ENCODE results near the gene TOX2.

- TF ChIP-seq CTCF (conservative IDR thresholded peaks at IDR 0.05 in 1 of 2, IDR thresholded peaks at IDR 0.05 in 1 of 2; ENCODE audit: extremely low read depth in 1 of 2, insufficient read depth in 1 of 2, low read depth in 1 of 2, low read length in 2 of 2) (no peak), EZH2 (IDR thresholded peaks at IDR 0.05; ENCODE audit: borderline replicate concordance, low read length) (no peak)
Measured at GRCh38 chr20:44014807-44015732, 100.4 kb downstream of the TOX2 start.

Measured in mammary epithelial cell (primary cell).